H9 (cell line): ENCODE data around the gene GSTA4. TPM values are rescaled to one million over a fixed set of nuclear protein-coding genes. Genes with fewer than 3 reads are reported as not detected.

ENCODE experiments used
- DNase-seq: peaks from one replicate; pipeline ENCODE4 v3.0.0-alpha.2; 2017
- H2AFZ ChIP-seq: one replicate; pipeline ENCODE4 v1.6.1; 2013; ENCODE audit warnings: mild to moderate bottlenecking, low read length, control low read depth, moderate library complexity
- H2AK5ac ChIP-seq: 2 replicates; pipeline ENCODE4 v1.6.1; 2013; ENCODE audit warnings: low read length, control low read depth, mixed read lengths; ENCODE audit not compliant: insufficient read length
- H2BK120ac ChIP-seq: one replicate; pipeline ENCODE4 v1.6.1; 2013; ENCODE audit warnings: low read depth, mild to moderate bottlenecking, low read length, control low read depth, inconsistent platforms; ENCODE audit not compliant: poor library complexity, severe bottlenecking
- H2BK12ac ChIP-seq: 2 replicates; pipeline ENCODE4 v1.6.1; 2013; ENCODE audit warnings: low read length, control low read depth, mixed read lengths, low read depth; ENCODE audit not compliant: insufficient read length
- H2BK15ac ChIP-seq: 2 replicates; pipeline ENCODE4 v1.6.1; 2013; ENCODE audit warnings: low read depth, low read length, control low read depth
- H2BK20ac ChIP-seq: one replicate; pipeline ENCODE4 v1.6.1; 2013; ENCODE audit warnings: low read depth, mild to moderate bottlenecking, low read length, control low read depth, inconsistent platforms; ENCODE audit not compliant: poor library complexity, severe bottlenecking
- H2BK5ac ChIP-seq: 2 replicates; pipeline ENCODE4 v1.6.1; 2013; ENCODE audit warnings: low read length, control low read depth, mixed read lengths; ENCODE audit not compliant: insufficient read length
- H3K14ac ChIP-seq: 2 replicates; pipeline ENCODE4 v1.6.1; 2013; ENCODE audit warnings: low read length, control low read depth; ENCODE audit not compliant: insufficient read depth
- H3K18ac ChIP-seq: 2 replicates; pipeline ENCODE4 v1.6.1; 2013; ENCODE audit warnings: low read depth, mild to moderate bottlenecking, mixed read lengths, low read length, control low read depth; ENCODE audit not compliant: insufficient read length
- H3K23ac ChIP-seq: 2 replicates; pipeline ENCODE4 v1.6.1; 2013; ENCODE audit warnings: low read length, control low read depth, mixed read lengths, low read depth; ENCODE audit not compliant: insufficient read length
- H3K23me2 ChIP-seq: 2 replicates; pipeline ENCODE4 v1.6.1; 2013; ENCODE audit warnings: low read depth, mild to moderate bottlenecking, mixed read lengths, low read length, control low read depth; ENCODE audit not compliant: insufficient read length, poor library complexity, severe bottlenecking
- H3K27ac ChIP-seq: 2 replicates; pipeline ENCODE4 v1.5.1; 2013; ENCODE audit warnings: low read length, control low read depth, mixed read lengths, low read depth; ENCODE audit not compliant: insufficient read length
- H3K27me3 ChIP-seq: 2 replicates; pipeline ENCODE4 v1.6.1; 2013; ENCODE audit warnings: low read length, control low read depth, inconsistent platforms; ENCODE audit not compliant: insufficient read depth
- H3K4ac ChIP-seq: 2 replicates; pipeline ENCODE4 v1.6.1; 2013; ENCODE audit warnings: low read depth, mild to moderate bottlenecking, control low read depth, inconsistent platforms, low read length, moderate library complexity
- H3K4me1 ChIP-seq: 2 replicates; pipeline ENCODE4 v1.6.1; 2013; ENCODE audit warnings: low read length, control low read depth, inconsistent platforms; ENCODE audit not compliant: insufficient read depth
- H3K4me2 ChIP-seq: 2 replicates; pipeline ENCODE4 v1.6.1; 2013; ENCODE audit warnings: low read length, control low read depth, mixed read lengths; ENCODE audit not compliant: insufficient read length, insufficient read depth
- H3K56ac ChIP-seq: 2 replicates; pipeline ENCODE4 v1.6.1; 2013; ENCODE audit warnings: low read depth, mild to moderate bottlenecking, mixed read lengths, low read length, control low read depth; ENCODE audit not compliant: insufficient read length
- H3K79me1 ChIP-seq: 2 replicates; pipeline ENCODE4 v1.6.1; 2013; ENCODE audit warnings: low read depth, mild to moderate bottlenecking, moderate library complexity, low read length, control low read depth, inconsistent platforms; ENCODE audit not compliant: insufficient read depth, poor library complexity, severe bottlenecking
- H3K79me2 ChIP-seq: 2 replicates; pipeline ENCODE4 v1.6.1; 2013; ENCODE audit warnings: low read length, control low read depth, inconsistent platforms; ENCODE audit not compliant: insufficient read depth
- H3K9ac ChIP-seq: 2 replicates; pipeline ENCODE4 v1.6.1; 2013; ENCODE audit warnings: low read length, control low read depth, mixed read lengths; ENCODE audit not compliant: insufficient read length; ENCODE audit errors: extremely low read depth
- H3K9me3 ChIP-seq: one replicate; pipeline ENCODE4 v1.6.1; 2013; ENCODE audit warnings: low read depth, low read length, inconsistent platforms; ENCODE audit not compliant: control insufficient read depth
- H3T11ph ChIP-seq: one replicate; pipeline ENCODE4 v1.6.1; 2013; ENCODE audit warnings: mild to moderate bottlenecking, low read length, control low read depth, inconsistent platforms
- H4K20me1 ChIP-seq: one replicate; pipeline ENCODE4 v1.6.1; 2013; ENCODE audit not compliant: control insufficient read depth, insufficient read length, insufficient read depth
- H4K5ac ChIP-seq: 2 replicates; pipeline ENCODE4 v1.6.1; 2013; ENCODE audit warnings: low read depth, mild to moderate bottlenecking, mixed read lengths, low read length, control low read depth; ENCODE audit not compliant: insufficient read length
- H4K8ac ChIP-seq: replicated peaks from 2 replicates; pipeline ENCODE4 v1.6.1; 2013; ENCODE audit warnings: low read length, control low read depth, mixed read lengths, low read depth; ENCODE audit not compliant: insufficient read length
- H4K91ac ChIP-seq: 2 replicates; pipeline ENCODE4 v1.6.1; 2013; ENCODE audit warnings: low read depth, mild to moderate bottlenecking, moderate library complexity, mixed read lengths, low read length, control low read depth; ENCODE audit not compliant: insufficient read length
- H3K27ac Mint-ChIP-seq, 3 experiments: 2 replicates in 2 of 3; 3 replicates in 1 of 3; pipeline ENCODE4 v1.8.0; 2020 to 2021; ENCODE audit warnings: mixed read lengths in 3 of 3, mild to moderate bottlenecking in 1 of 3, moderate library complexity in 1 of 3
- H3K27me3 Mint-ChIP-seq: 2 replicates; pipeline ENCODE4 v1.8.0; 2021; ENCODE audit warnings: low read depth, mild to moderate bottlenecking, moderate library complexity, mixed read lengths
- H3K36me3 Mint-ChIP-seq, 3 experiments: 2 replicates in 2 of 3; 3 replicates in 1 of 3; pipeline ENCODE4 v1.8.0; 2020 to 2021; ENCODE audit warnings: low read depth in 3 of 3, mixed read lengths in 3 of 3; ENCODE audit not compliant: insufficient read depth in 1 of 3
- H3K4me1 Mint-ChIP-seq, 2 experiments: 2 replicates each; pipeline ENCODE4 v1.8.0; 2020; ENCODE audit warnings: mixed read lengths in 2 of 2
- H3K4me3 Mint-ChIP-seq, 2 experiments: 2 replicates in 1 of 2; 3 replicates in 1 of 2; pipeline ENCODE4 v1.8.0; 2020 to 2021; ENCODE audit warnings: mild to moderate bottlenecking in 2 of 2, mixed read lengths in 2 of 2, moderate library complexity in 1 of 2
- H3K9me3 Mint-ChIP-seq, 2 experiments: 2 replicates in 1 of 2; 3 replicates in 1 of 2; pipeline ENCODE4 v1.8.0; 2020; ENCODE audit warnings: mild to moderate bottlenecking in 2 of 2, mixed read lengths in 2 of 2, moderate library complexity in 1 of 2
- WGBS: extraction: QIAGEN DNeasy Blood & Tissue Kit; methylation state at CpG from one replicate; pipeline ENCODE4 v1.1.7; 2013; ENCODE audit warnings: missing lambda C conversion rate, low lambda C conversion rate, mixed read lengths; ENCODE audit not compliant: insufficient read length; ENCODE audit errors: extremely low coverage; 5-methylcytosine and 5-hydroxymethylcytosine counted together
- total RNA-seq: library from RNA; stranded (reverse); gene quantifications from 2 replicates; pipeline ENCODE4 v1.2.1, GENCODE V29; 2021
- TF ChIP-seq, protein P1 (sequence below): fragments of 200-600 bp; sonication (generic); conservative IDR thresholded peaks from 3 replicates; pipeline ENCODE4 v1.8.0; 2021; ENCODE audit warnings: antibody characterized with exemption, mild to moderate bottlenecking

Gene GSTA4
- total RNA-seq, 1 experiment from 2014 or later = 32.1 TPM

DNA sequence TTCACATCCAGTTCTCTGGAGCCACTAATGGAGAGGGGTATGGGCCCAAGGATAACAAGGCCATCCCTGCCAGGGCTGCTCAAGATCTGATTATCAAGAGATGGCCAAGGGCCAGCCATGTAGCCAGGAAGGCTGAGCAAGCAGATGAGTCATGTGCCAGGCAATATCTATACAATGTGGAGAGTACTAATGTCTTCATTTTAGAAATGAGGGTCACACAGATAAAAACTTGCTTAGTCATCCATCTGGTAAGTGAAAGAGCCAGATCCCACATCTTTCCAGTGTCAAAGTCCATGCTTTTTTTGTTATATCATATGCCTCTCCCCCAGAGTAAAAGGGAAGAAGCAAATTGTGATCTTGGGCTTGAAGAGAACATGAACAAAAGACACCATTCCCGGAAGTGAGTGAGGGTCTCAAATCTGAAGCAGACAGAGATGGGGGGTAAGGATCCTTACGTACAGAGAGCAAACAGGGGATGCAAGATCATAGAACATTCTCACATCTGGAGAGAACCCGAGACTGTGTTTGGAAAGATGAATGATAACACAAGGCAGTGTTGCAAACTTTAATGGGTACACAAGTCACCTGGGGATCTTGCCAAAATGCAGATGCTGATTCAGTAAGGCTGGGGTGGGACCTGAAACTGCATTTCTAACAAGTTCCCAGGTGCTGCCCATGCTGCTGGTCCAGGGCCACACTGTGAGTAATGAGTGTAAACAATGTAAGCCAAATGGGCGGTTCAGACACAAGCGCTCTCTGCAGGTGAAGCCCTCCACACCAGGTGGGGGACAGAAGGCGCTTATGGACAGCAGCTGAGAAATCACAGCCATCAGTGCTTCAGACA, 65.5 kb downstream of the GSTA4 start:
- Histone ChIP-seq H2BK120ac (no peak overlapping the region), H3K79me1 (no peaks in the 10 kb centered on the region), H3K23me2 (no peaks in the 10 kb centered on the region), H3K4ac (no peak overlapping the region), H4K8ac (no peak overlapping the region), H3K27me3 (no peaks in the 10 kb centered on the region), H2BK12ac (no peak overlapping the region), H3K23ac (no peak overlapping the region), H3K4me2 (no peak overlapping the region), H4K5ac (no peak overlapping the region), H3T11ph (no peak overlapping the region), H2AK5ac (no peak overlapping the region), H3K4me1 (peaks cover 3% of the 10 kb centered on the region; the same call in 1 of the 2 replicates), H2BK5ac (no peak overlapping the region), H3K79me2 (no peaks in the 10 kb centered on the region), H4K91ac (no peak overlapping the region), H2BK15ac (no peak overlapping the region), H3K27ac (no peak overlapping the region), H3K9ac (no peak overlapping the region), H2AFZ (no peak overlapping the region), H3K18ac (no peak overlapping the region), H4K20me1 (no peaks in the 10 kb centered on the region), H2BK20ac (no peak overlapping the region), H3K14ac (no peak overlapping the region), H3K56ac (no peak overlapping the region), H3K9me3 (no peaks in the 10 kb centered on the region)
- Mint-ChIP-seq H3K4me3 (no peak overlapping the region), H3K27me3 (peaks cover 6% of the 10 kb centered on the region), H3K27ac (0 out of 7 replicates have a peak overlapping the region, but pooled peaks of 1 of the 3 experiments have one; percentile 5), H3K36me3 (peaks cover 3 to 27% (median 8%) of the 10 kb centered on the region in 3 experiments; a peak in 5 of 7 replicates), H3K4me1 (peaks cover 31 to 39% of the 10 kb centered on the region in 2 experiments), H3K9me3 (peaks cover 7 to 17% of the 10 kb centered on the region in 2 experiments)
- TF ChIP-seq, protein P1, sequence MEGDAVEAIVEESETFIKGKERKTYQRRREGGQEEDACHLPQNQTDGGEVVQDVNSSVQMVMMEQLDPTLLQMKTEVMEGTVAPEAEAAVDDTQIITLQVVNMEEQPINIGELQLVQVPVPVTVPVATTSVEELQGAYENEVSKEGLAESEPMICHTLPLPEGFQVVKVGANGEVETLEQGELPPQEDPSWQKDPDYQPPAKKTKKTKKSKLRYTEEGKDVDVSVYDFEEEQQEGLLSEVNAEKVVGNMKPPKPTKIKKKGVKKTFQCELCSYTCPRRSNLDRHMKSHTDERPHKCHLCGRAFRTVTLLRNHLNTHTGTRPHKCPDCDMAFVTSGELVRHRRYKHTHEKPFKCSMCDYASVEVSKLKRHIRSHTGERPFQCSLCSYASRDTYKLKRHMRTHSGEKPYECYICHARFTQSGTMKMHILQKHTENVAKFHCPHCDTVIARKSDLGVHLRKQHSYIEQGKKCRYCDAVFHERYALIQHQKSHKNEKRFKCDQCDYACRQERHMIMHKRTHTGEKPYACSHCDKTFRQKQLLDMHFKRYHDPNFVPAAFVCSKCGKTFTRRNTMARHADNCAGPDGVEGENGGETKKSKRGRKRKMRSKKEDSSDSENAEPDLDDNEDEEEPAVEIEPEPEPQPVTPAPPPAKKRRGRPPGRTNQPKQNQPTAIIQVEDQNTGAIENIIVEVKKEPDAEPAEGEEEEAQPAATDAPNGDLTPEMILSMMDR = no peak
- DNase-seq = no peak
- no CpG with 5 or more reads among the region's 6 CpGs for WGBS

Other genes starting within 250 kb of the GSTA4 start
- not detected in 2 replicates for gene GSTA2, start 231.8 kb downstream of the GSTA4 start, total RNA-seq
- not detected in 2 replicates for gene GSTA1, start 191.5 kb downstream of the GSTA4 start, total RNA-seq
- not detected in 2 replicates for gene GSTA5, start 154.5 kb downstream of the GSTA4 start, total RNA-seq
- gene GSTA3, start 85.6 kb downstream of the GSTA4 start, total RNA-seq = not detected in 2 replicates
- 7.3 and 7.7 TPM in 2 replicates for gene CILK1, start 66.5 kb upstream of the GSTA4 start, total RNA-seq
- 62.5 and 68.4 TPM in 2 replicates for gene FBXO9, start 70.1 kb upstream of the GSTA4 start, total RNA-seq
- gene GCM1, start 153.6 kb upstream of the GSTA4 start, total RNA-seq = 0.07 TPM in 1 of 2 replicates, not detected in the other